ENCODE data around the gene RAD51B.

DNA sequence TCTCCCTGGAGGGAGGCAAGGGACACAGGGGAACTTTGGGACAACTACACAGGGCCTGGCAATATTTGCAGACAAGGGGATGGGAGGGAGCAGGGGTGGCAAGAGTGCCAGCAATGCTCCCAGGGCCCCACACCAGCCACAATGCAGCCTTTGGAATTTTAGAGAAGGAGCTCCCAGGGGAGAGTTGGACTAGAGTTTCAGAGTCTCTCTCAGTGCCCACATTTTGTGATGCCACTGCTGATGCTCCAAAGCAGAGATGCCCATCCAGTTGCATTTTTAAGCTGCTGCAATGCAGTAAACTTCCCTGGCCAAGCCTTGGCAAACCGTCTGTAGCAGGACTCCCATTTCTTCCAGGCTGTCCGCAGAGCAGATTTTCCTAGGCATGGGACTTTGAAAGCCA, 874.3 kb downstream of the RAD51B start:
- TF ChIP-seq EZH2 (IDR thresholded peaks at IDR 0.05; ENCODE audit: borderline replicate concordance), result no peak
- TF ChIP-seq, protein P1, sequence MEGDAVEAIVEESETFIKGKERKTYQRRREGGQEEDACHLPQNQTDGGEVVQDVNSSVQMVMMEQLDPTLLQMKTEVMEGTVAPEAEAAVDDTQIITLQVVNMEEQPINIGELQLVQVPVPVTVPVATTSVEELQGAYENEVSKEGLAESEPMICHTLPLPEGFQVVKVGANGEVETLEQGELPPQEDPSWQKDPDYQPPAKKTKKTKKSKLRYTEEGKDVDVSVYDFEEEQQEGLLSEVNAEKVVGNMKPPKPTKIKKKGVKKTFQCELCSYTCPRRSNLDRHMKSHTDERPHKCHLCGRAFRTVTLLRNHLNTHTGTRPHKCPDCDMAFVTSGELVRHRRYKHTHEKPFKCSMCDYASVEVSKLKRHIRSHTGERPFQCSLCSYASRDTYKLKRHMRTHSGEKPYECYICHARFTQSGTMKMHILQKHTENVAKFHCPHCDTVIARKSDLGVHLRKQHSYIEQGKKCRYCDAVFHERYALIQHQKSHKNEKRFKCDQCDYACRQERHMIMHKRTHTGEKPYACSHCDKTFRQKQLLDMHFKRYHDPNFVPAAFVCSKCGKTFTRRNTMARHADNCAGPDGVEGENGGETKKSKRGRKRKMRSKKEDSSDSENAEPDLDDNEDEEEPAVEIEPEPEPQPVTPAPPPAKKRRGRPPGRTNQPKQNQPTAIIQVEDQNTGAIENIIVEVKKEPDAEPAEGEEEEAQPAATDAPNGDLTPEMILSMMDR (IDR thresholded peaks at IDR 0.05; ENCODE audit: poor library complexity), result no peak
- TF ChIP-seq EZH2phosphoT487 (IDR thresholded peaks at IDR 0.05; ENCODE audit: low read depth, severe bottlenecking, unreplicated experiment), result no peak

Measured in hepatocyte (in vitro differentiated cells).